Stimulated activated memory B cell treated with anti-CD40 and anti-IgM and Interleukin-4, amounts not matched to agents 10 μg/mL and 1 μg/mL and 100 μg/mL, for 72 hours (primary cell): ENCODE data around the gene VTI1A.

Source experiments
- ATAC-seq: fragments of 150-1000 bp; cut with Tn5 transposase; 2 replicates; pipeline ENCODE4 v1.10.0; 2021
- H3K27ac Mint-ChIP-seq: one replicate; pipeline ENCODE4 v1.8.0; 2022; ENCODE audit warnings: mild to moderate bottlenecking, mixed read lengths
- H3K27me3 Mint-ChIP-seq: one replicate; pipeline ENCODE4 v1.8.0; 2022; ENCODE audit warnings: mixed read lengths
- H3K36me3 Mint-ChIP-seq: one replicate; pipeline ENCODE4 v1.8.0; 2022; ENCODE audit warnings: mixed read lengths
- H3K4me1 Mint-ChIP-seq: one replicate; pipeline ENCODE4 v1.8.0; 2022; ENCODE audit warnings: mixed read lengths
- H3K4me3 Mint-ChIP-seq: one replicate; pipeline ENCODE4 v1.8.0; 2022; ENCODE audit warnings: mild to moderate bottlenecking, moderate library complexity, mixed read lengths
- H3K9me3 Mint-ChIP-seq: one replicate; pipeline ENCODE4 v1.8.0; 2022; ENCODE audit warnings: mixed read lengths

The VTI1A gene

DNA sequence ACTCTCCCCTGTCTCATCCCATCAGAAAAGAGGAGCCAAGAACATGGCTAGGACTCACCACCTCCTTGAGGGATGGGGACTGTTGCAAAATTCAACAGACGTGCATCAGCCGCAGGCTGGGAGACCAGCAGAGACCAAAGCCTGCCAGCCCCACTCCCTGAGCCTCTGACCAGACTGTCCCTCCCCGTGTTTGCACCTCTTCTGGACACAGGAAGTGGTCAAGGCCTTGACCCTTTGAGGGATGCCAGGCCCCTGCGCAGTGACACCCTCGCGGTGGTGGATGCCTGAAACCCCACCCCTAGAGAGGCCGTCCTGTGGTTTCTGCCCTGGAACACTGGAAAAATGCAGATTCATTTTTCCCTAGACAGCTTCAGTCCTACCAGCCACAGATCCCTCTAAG lies 374.6 kb downstream of the VTI1A start:
- no peaks in the 10 kb centered on the region for H3K9me3 Mint-ChIP-seq
- H3K27me3 Mint-ChIP-seq: no peaks in the 10 kb centered on the region
- H3K4me3 Mint-ChIP-seq: no peak overlapping the region
- H3K4me1 Mint-ChIP-seq: no peaks in the 10 kb centered on the region
- H3K36me3 Mint-ChIP-seq: peaks cover 59% of the 10 kb centered on the region
- H3K27ac Mint-ChIP-seq: no peak overlapping the region
- ATAC-seq: no peak

DNA sequence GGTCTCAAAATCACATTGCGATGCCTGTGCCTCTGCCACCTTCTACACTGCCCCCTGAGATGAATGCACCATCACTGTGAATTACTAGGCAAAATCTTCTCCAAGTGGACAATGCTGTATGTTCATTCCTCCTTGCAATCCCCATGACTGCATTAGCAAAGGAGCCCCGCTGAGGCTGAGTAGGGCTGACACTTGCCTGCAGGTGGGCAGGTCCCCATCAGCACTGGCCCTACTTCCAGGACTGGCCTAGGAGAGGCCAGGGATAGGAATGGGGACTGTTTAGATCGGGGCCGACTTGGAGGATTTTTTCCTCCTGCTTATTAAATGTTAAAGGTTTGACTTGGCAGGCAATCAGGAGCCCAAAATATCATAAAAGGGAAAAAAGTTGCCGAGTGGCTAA lies 376.0 kb downstream of the VTI1A start:
- peaks cover 46% of the 10 kb centered on the region for H3K36me3 Mint-ChIP-seq
- H3K4me3 Mint-ChIP-seq: no peak overlapping the region
- H3K27me3 Mint-ChIP-seq: no peaks in the 10 kb centered on the region
- H3K4me1 Mint-ChIP-seq: no peaks in the 10 kb centered on the region
- H3K27ac Mint-ChIP-seq: no peak overlapping the region
- no peak for ATAC-seq
- no peaks in the 10 kb centered on the region for H3K9me3 Mint-ChIP-seq

DNA sequence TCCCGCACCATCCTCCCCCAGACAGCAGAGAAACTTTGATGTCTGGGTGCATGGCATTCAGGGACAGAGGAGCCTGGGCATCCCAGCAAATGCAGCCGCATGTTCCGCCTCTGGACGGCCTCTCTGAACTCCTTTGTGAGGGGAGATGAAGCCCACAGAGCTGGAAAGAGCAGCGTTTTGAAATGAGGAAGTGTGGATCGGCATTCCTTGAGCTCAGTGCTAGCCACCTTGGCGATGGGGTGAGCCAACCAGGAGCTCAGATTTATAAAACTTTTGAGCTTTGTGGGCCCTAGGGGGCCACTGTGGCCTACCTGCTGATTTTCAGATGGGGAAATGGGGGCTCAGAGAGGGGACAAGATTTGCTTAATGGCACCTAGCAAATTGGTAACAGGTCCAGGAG lies 376.6 kb downstream of the VTI1A start:
- Mint-ChIP-seq H3K36me3 (peaks cover 45% of the 10 kb centered on the region), H3K9me3 (no peaks in the 10 kb centered on the region), H3K27ac (peak overlapping the region; percentile 35), H3K4me1 (no peaks in the 10 kb centered on the region), H3K4me3 (no peak overlapping the region), H3K27me3 (no peaks in the 10 kb centered on the region)
- ATAC-seq: no peak

DNA sequence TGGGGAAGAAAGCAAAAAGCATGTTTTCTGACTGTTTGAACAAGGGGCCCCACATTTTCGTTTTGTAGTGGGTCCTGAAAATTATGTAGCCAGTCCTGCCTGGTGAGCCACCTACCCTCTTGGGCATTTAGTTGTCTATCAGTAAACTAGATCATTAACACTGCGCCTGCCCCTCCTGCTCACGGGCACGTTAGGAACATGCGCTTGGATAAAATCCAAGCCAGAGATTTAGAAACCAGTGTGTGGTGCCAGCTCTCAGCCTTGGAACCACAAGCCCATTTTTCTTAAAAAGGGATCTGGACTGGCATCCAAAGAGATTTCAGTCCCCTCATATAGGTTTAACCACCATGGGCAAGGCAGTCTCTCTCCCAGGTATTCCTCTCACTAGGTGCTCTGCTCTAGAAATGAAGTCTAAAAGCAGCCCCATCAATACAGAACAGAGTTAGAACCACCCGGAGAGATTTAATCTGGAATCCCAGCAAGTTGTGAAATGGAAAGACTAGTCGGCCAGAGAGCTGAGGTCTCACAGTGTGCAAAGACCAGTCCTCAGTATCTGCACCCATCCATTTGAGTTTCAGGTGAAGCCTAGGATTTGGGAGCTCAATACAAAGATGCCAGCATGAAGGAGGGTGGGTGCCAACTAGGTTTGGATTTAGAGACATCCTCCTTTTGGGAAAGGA lies 379.1 kb downstream of the VTI1A start:
- no peak overlapping the region for H3K4me3 Mint-ChIP-seq
- H3K9me3 Mint-ChIP-seq: no peaks in the 10 kb centered on the region
- H3K27me3 Mint-ChIP-seq: no peaks in the 10 kb centered on the region
- H3K27ac Mint-ChIP-seq: no peak overlapping the region
- ATAC-seq: no peak
- H3K36me3 Mint-ChIP-seq: peaks cover 30% of the 10 kb centered on the region
- H3K4me1 Mint-ChIP-seq: no peaks in the 10 kb centered on the region

DNA sequence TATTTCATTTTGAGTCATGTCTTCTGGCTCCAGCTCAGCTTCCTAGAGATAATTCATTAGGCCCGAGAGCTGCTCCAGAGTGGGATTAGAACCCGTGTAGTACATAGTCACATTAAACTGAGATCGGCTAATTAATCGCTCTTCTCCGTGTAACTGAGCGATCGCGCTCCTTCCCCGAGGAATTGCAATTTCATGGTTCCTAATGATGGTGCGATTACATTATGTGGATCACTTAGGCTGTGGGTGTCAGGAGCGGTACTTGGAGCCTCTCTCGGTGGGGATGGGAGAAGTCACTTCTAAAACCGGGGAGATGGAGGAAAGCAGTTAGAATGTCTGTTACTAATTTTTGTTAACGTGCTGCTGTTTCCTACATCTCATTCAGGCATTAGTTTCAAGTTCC lies 380.1 kb downstream of the VTI1A start:
- Mint-ChIP-seq H3K27ac (no peak overlapping the region), H3K36me3 (peaks cover 26% of the 10 kb centered on the region)

DNA sequence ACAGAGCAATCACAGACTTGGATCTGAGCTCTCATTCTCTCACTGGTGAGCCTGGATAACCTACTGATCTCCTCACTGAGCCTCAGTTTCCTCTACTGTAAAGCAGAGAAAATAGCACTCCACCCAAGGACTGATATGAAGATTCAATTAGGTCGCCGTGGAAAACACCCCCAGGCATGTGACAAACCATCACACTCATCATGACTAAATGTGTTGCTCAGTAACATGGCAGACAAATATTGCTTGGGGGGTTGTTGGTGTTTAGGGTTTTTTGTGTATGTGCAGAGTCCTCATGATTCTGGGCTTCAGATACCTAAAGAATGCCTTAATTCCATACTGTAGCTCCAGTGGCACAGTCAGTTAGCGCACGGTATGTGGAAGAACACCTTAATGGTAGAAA lies 380.9 kb downstream of the VTI1A start:
- Mint-ChIP-seq H3K27me3 (no peaks in the 10 kb centered on the region), H3K36me3 (peaks cover 24% of the 10 kb centered on the region), H3K4me1 (no peaks in the 10 kb centered on the region), H3K27ac (no peak overlapping the region), H3K9me3 (no peaks in the 10 kb centered on the region), H3K4me3 (no peak overlapping the region)
- ATAC-seq: no peak

More for the DNA sequence above, 380.1 kb downstream of the VTI1A start:
- H3K27me3 Mint-ChIP-seq: no peaks in the 10 kb centered on the region
- H3K9me3 Mint-ChIP-seq: no peaks in the 10 kb centered on the region
- H3K4me1 Mint-ChIP-seq: no peaks in the 10 kb centered on the region
- no peak for ATAC-seq
- no peak overlapping the region for H3K4me3 Mint-ChIP-seq

DNA sequence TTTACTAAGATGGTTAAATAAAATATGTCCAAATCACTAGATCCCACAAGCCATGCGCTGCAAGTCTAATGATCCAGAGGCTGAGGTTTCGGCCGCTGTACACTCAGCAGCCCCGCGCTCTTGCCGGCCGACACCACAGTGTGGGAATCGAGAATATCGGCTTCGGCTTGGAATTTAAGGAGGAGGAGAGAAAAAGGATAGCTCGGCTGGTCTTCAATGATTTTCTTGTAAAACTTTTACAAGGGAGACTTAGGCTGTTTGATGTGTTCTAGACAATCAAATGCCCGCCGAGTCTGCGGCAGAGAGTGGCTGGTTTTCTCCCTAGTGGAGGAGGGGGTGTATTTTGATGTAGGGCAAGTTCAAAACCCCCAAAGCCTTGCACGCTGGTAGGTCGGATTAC lies 384.8 kb downstream of the VTI1A start:
- Mint-ChIP-seq H3K36me3 (peaks cover 25% of the 10 kb centered on the region), H3K27ac (no peak overlapping the region), H3K27me3 (no peaks in the 10 kb centered on the region), H3K4me3 (no peak overlapping the region), H3K9me3 (no peaks in the 10 kb centered on the region), H3K4me1 (no peaks in the 10 kb centered on the region)
- ATAC-seq: no peak

DNA sequence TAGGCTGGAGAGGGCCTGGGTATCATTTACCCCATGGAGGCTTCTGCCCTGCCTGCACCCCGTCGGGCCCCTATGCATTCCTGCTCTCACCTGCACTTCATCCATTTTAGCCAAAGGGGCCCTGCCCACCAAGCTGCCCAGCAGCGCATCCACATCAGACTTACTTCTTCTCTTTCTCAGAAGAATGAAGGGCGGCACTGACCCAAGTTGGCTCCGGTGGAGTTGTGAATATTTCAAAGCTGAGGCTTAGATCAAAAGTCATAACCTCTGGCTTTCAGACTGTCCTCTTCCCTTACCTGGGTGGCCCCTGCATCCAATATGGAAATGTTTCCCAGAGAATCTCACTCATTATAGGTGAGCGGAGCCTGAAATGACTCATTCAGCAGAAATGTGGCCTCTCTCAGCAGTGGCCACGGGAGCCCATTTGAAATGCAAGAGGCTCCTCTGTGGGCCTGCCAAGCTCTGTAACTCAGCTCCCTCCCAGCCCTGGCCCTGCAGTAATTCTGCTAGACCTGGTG lies 385.4 kb downstream of the VTI1A start:
- no peaks in the 10 kb centered on the region for H3K9me3 Mint-ChIP-seq

DNA sequence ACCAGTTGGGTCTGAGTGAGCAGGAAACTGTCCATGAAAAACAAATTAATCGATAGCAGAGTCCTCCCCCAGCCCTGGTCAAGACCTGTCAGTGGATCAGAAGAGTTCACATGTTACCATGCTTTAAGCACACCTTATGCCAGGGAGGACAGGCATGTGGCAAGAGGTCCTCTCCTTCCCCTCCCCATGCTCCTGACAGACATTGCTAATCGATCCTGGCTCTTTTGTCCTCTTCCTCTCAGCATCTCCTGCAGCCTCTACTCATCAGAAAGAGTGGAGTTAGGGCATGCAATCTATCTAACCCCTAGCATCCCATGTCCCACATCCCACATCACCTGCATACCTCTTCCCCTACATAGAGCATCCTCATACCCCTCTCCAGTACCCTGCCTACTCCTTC lies 385.9 kb downstream of the VTI1A start:
- Mint-ChIP-seq H3K9me3 (no peaks in the 10 kb centered on the region), H3K27me3 (no peaks in the 10 kb centered on the region), H3K27ac (no peak overlapping the region), H3K4me3 (no peak overlapping the region), H3K4me1 (no peaks in the 10 kb centered on the region), H3K36me3 (peaks cover 25% of the 10 kb centered on the region)
- peak; percentile 14 for ATAC-seq

More for the DNA sequence above, 385.4 kb downstream of the VTI1A start:
- no peak overlapping the region for H3K4me3 Mint-ChIP-seq
- ATAC-seq: no peak
- H3K27ac Mint-ChIP-seq: no peak overlapping the region
- H3K4me1 Mint-ChIP-seq: no peaks in the 10 kb centered on the region
- H3K36me3 Mint-ChIP-seq: peaks cover 25% of the 10 kb centered on the region
- no peaks in the 10 kb centered on the region for H3K27me3 Mint-ChIP-seq

DNA sequence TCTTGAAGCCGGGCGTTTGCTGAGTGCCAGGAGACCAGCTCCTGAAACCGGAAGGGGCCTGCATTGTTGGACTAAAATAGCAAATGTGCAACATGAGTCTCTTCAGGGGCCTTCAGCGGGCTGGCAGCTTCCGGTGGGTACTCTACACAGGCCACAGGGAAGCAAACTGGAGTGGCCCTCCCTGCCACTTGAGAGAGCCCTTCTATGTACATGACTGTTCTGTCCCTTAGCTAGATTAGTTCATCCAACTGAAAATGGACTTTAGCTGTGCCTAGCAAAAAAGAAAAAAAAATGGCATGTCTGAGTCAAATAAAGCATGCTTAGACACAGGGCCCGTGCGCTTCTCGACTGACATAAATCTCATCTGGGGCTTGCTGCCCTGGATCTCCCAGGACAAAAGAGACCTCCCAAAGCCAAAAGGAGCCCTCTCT lies 387.8 kb downstream of the VTI1A start:
- no peak for ATAC-seq
- no peaks in the 10 kb centered on the region for H3K27me3 Mint-ChIP-seq
- peaks cover 25% of the 10 kb centered on the region for H3K36me3 Mint-ChIP-seq
- H3K4me3 Mint-ChIP-seq: no peak overlapping the region
- no peak overlapping the region for H3K27ac Mint-ChIP-seq
- no peaks in the 10 kb centered on the region for H3K4me1 Mint-ChIP-seq
- no peaks in the 10 kb centered on the region for H3K9me3 Mint-ChIP-seq

DNA sequence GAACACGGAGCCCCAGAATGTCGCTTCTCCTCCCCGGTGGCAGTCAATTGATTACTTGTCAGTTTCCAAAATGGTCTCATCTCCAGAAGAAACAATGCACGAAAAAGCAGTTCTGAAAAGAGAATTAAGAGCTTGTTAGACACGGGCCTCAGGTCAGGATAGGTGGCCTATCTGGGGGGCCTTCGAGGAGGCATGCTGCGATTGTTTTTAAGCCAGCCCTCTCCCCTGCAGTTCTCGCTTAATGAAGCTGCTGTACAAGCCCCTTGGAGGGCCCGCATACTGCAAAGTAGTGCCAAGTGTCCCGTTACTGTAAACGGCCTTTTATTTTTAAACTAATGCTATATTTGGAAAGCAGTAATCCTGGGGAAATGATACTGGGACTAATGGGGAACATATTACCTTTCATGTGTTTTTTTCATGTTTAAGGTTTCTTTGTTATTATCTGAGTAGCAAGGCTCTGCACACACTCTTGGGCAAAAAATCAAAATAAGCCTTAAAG lies 388.3 kb downstream of the VTI1A start:
- Mint-ChIP-seq H3K9me3 (peaks cover 2% of the 10 kb centered on the region), H3K36me3 (peaks cover 25% of the 10 kb centered on the region), H3K27ac (no peak overlapping the region), H3K27me3 (no peaks in the 10 kb centered on the region), H3K4me1 (no peaks in the 10 kb centered on the region), H3K4me3 (no peak overlapping the region)
- no peak for ATAC-seq

DNA sequence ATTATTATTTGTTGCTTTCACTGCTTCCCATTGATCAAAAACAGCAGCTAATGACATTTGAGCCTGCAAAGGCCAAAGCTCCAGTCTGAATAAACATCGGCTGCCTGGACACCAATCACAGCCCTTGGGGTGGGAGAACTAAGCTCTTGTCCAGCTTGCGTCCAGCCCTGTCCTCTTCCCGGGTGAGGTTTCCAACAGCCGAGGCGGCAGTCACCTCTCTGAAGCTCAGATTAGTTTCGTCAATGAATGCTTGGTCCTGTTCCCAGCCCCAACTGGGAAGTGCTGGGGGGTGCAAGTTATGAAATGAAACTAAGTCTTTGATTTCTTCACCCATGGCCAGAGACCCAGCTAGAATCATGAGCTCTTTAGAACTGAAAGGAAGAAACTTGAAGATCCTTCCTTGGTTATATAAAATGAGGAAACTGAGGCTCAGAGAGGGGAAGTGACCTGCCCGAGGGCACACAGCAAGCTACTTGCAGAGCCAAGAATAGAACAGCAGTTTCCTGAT lies 389.0 kb downstream of the VTI1A start:
- peaks cover 26% of the 10 kb centered on the region for H3K36me3 Mint-ChIP-seq
- peaks cover 3% of the 10 kb centered on the region for H3K9me3 Mint-ChIP-seq
- no peak overlapping the region for H3K4me3 Mint-ChIP-seq
- no peaks in the 10 kb centered on the region for H3K27me3 Mint-ChIP-seq
- no peak overlapping the region for H3K27ac Mint-ChIP-seq
- ATAC-seq: no peak
- no peaks in the 10 kb centered on the region for H3K4me1 Mint-ChIP-seq

DNA sequence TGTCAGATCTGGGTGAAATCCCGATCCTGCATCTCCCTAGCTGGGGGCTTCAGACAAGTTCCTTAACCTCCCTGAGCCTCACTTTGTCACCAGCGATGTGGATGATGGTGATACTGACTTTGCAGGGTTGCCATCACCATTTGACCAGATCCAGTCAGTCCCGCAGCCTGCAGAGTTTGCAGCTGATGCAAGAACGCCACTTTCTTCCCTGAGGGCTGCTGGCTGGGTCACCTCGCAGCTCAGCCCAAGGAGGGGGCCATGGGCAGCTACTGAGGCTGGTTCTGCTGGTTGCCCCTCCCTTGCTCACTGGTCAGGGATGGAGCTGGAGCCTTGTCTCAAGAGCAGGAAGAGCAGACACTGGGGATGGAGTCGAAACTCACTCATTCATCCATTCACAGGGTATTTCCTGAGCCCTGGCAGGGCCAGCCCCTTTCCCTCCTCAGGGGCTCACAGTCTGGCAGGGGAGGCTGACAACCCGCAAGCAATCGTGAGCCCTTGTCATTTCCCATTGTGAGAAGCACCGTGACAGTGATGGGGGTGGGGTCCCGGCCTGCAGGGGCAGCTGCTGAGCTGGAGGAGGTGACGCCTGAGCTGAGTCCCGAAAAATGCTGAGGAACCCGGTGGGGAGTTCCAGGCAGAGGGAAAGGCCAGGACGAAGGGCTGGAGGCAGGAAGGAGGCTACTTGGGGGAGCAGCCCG lies 391.9 kb downstream of the VTI1A start:
- no peak for ATAC-seq
- peaks cover 7% of the 10 kb centered on the region for H3K36me3 Mint-ChIP-seq
- H3K27me3 Mint-ChIP-seq: no peaks in the 10 kb centered on the region
- H3K4me3 Mint-ChIP-seq: no peak overlapping the region
- H3K27ac Mint-ChIP-seq: no peak overlapping the region
- H3K4me1 Mint-ChIP-seq: no peaks in the 10 kb centered on the region
- H3K9me3 Mint-ChIP-seq: peaks cover 5% of the 10 kb centered on the region

DNA sequence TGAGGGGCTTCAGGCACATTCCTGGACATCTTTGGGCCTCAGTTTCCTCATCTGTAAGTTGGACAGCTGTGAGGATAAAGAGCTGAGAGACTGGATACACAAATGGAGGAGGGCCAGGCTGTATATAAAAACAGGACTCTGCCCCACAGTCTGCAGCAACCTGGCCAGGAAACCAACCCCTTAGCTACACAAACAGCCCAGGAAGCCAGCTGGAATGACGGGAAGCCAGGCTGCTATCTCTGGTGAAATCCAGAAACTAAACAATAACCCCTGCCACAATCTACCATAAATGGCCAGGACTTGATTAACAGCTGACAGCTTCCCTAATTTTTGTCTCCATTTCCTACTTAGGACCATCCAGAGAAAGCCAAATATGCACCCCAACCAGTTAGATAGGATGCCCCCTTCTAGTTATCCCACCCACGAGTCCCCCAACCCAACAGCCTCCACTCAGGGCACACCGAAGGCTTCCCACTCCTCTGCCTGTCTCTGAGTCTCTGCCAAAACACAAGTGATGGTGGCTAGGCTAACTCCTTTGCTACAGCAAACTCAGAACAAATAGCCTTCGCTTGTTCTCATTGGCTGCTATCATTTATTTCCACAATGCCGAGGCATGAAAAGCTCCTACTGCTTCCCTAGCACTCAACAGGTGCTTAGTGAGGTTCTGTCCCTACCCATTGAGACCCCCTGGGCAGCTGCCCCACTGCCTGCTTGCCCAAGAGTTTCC lies 393.1 kb downstream of the VTI1A start:
- Mint-ChIP-seq H3K27me3 (no peaks in the 10 kb centered on the region), H3K4me3 (no peak overlapping the region), H3K9me3 (peaks cover 5% of the 10 kb centered on the region), H3K36me3 (peaks cover 7% of the 10 kb centered on the region), H3K4me1 (no peaks in the 10 kb centered on the region), H3K27ac (no peak overlapping the region)
- ATAC-seq: no peak

DNA sequence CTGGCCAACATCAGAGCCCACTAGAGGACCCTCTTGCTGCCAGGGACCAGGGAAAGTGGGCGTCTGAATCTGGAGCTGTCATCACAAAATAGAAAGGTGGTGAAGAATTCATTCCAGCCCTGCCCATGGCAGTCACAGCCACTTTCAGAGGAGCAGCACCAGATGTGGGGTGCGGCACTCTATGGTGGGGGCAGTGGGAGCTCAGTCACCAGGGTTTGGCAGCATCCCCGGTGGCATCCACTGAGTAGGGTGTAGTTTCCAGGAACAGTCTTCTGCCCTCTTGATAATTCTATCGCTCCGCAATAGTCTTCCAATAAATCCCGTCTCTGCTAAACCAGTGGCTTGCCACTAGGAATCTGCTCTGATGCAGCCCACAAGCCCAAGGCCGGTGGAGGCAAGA lies 394.5 kb downstream of the VTI1A start:
- Mint-ChIP-seq H3K4me1 (no peaks in the 10 kb centered on the region), H3K27me3 (no peaks in the 10 kb centered on the region), H3K9me3 (peaks cover 5% of the 10 kb centered on the region), H3K36me3 (peaks cover 14% of the 10 kb centered on the region), H3K4me3 (no peak overlapping the region), H3K27ac (no peak overlapping the region)
- no peak for ATAC-seq
